RKO (cell line): ENCODE results near the gene SERPINB13.
"Not testable (repeated sequence)": the region's sequence is repeated elsewhere in the genome, so short reads cannot be mapped to it uniquely, and the experiment has no call there.

Experiments
- DNase-seq: peaks from one replicate; pipeline ENCODE4 v3.0.0-alpha.2; 2016; ENCODE audit warnings: low spot score

SERPINB13 gene

GRCh38 chr18:63590966-63591695 is 4.0 kb downstream of the SERPINB13 start:
- no peak for DNase-seq

GRCh38 chr18:63591725-63592124 is 4.6 kb downstream of the SERPINB13 start:
- no peak for DNase-seq

- no peak for DNase-seq
Observed at GRCh38 chr18:63592471-63592870, 5.3 kb downstream of the SERPINB13 start.

GRCh38 chr18:63596964-63597363 is 9.8 kb downstream of the SERPINB13 start:
- no peak for DNase-seq

GRCh38 chr18:63603355-63603754 is 16.2 kb downstream of the SERPINB13 start:
- no peak for DNase-seq

- DNase-seq, result peak; percentile 22
Observed at GRCh38 chr18:63603772-63604171, 16.6 kb downstream of the SERPINB13 start.

- DNase-seq, result peak; percentile 32
Observed at GRCh38 chr18:63604791-63605567, 17.8 kb downstream of the SERPINB13 start.

GRCh38 chr18:63606526-63606925 is 19.4 kb downstream of the SERPINB13 start:
- no peak for DNase-seq

GRCh38 chr18:63613420-63613819 is 26.3 kb downstream of the SERPINB13 start:
- DNase-seq, result no peak

GRCh38 chr18:63617049-63617914 is 30.1 kb downstream of the SERPINB13 start:
- no peak for DNase-seq

GRCh38 chr18:63617915-63618234 is 30.7 kb downstream of the SERPINB13 start:
- DNase-seq, result no peak

- DNase-seq, result no peak
Observed at GRCh38 chr18:63619661-63620060, 32.5 kb downstream of the SERPINB13 start.

GRCh38 chr18:63624863-63625262 is 37.7 kb downstream of the SERPINB13 start:
- no peak for DNase-seq

GRCh38 chr18:63626431-63626830 is 39.3 kb downstream of the SERPINB13 start:
- DNase-seq, result no peak

GRCh38 chr18:63627819-63628218 is 40.7 kb downstream of the SERPINB13 start:
- no peak for DNase-seq

- no peak for DNase-seq
Observed at GRCh38 chr18:63637703-63638102, 50.6 kb downstream of the SERPINB13 start.

GRCh38 chr18:63641157-63641680 is 54.1 kb downstream of the SERPINB13 start:
- DNase-seq, result not testable (repeated sequence)

- not testable (repeated sequence) for DNase-seq
Observed at GRCh38 chr18:63642668-63643356, 55.7 kb downstream of the SERPINB13 start.

- DNase-seq, result not testable (repeated sequence)
Observed at GRCh38 chr18:63644142-63644541, 57.0 kb downstream of the SERPINB13 start, which contains the start of gene SERPINB4. Gene SERPINB4, minus strand, starts transcription at chr18:63644256. Its CDS starts 679 bp downstream, at chr18:63643577.

- not testable (repeated sequence) for DNase-seq
Observed at GRCh38 chr18:63644694-63645093, 57.6 kb downstream of the SERPINB13 start.

GRCh38 chr18:63646936-63647335 is 59.8 kb downstream of the SERPINB13 start:
- no peak for DNase-seq

- no peak for DNase-seq
Observed at GRCh38 chr18:63648241-63648640, 61.1 kb downstream of the SERPINB13 start.
